Astrocyte (in vitro differentiated cells and primary cell): ENCODE results near the gene PRR36. TPM values are rescaled to one million over a fixed set of nuclear protein-coding genes. Genes with fewer than 3 reads are reported as not detected.
A peak's percentile ranks its signal among the peaks of the same experiment; 100 is the strongest.

Experiments
- DNase-seq: peaks from one replicate; pipeline ENCODE4 v3.0.0-alpha.2; 2010; ENCODE audit warnings: low read depth
- FAIRE-seq: peaks from 2 replicates; lab custom pipeline; 2011; peaks lifted over from hg19 to GRCh38; lab: Jason Lieb, UNC
- H2AFZ ChIP-seq: 2 replicates; pipeline ENCODE4 v1.6.0; 2012; ENCODE audit warnings: low read depth, low read length, inconsistent platforms
- H3K27ac ChIP-seq: 2 replicates; pipeline ENCODE4 v1.5.1; 2011; ENCODE audit warnings: low read depth, low read length, inconsistent platforms
- H3K27me3 ChIP-seq: 2 replicates; pipeline ENCODE4 v1.6.0; 2011; ENCODE audit warnings: low read length, inconsistent platforms; ENCODE audit not compliant: insufficient read depth
- H3K36me3 ChIP-seq: 2 replicates; pipeline ENCODE4 v1.5.1; 2011; ENCODE audit warnings: low read length, inconsistent platforms; ENCODE audit not compliant: insufficient read depth
- H3K4me1 ChIP-seq: 2 replicates; pipeline ENCODE4 v1.5.1; 2011; ENCODE audit warnings: low read length, inconsistent platforms; ENCODE audit not compliant: insufficient read depth
- H3K4me2 ChIP-seq: 2 replicates; pipeline ENCODE4 v1.6.0; 2012; ENCODE audit warnings: low read length, inconsistent platforms
- H3K4me3 ChIP-seq: 2 replicates; pipeline ENCODE4 v1.5.1; 2011; ENCODE audit warnings: low read depth, mild to moderate bottlenecking, low read length, inconsistent platforms; ENCODE audit not compliant: insufficient read depth
- H3K79me2 ChIP-seq: 2 replicates; pipeline ENCODE4 v1.6.0; 2012; ENCODE audit warnings: mild to moderate bottlenecking, low read length, inconsistent platforms; ENCODE audit not compliant: insufficient read depth
- H3K9ac ChIP-seq: 2 replicates; pipeline ENCODE4 v1.6.0; 2012; ENCODE audit warnings: mild to moderate bottlenecking, low read length, inconsistent platforms
- H3K9me3 ChIP-seq: 2 replicates; pipeline ENCODE4 v1.5.1; 2012; ENCODE audit warnings: low read depth, mild to moderate bottlenecking, low read length, inconsistent platforms; ENCODE audit not compliant: insufficient read depth
- H4K20me1 ChIP-seq: 2 replicates; pipeline ENCODE4 v1.6.0; 2012; ENCODE audit warnings: low read length, inconsistent platforms; ENCODE audit not compliant: insufficient read depth
- H3K27ac Mint-ChIP-seq: one replicate; pipeline ENCODE4 v1.8.0; 2021; ENCODE audit warnings: mild to moderate bottlenecking, mixed read lengths; ENCODE audit not compliant: unreplicated experiment
- H3K27me3 Mint-ChIP-seq: one replicate; pipeline ENCODE4 v1.8.0; 2021; ENCODE audit warnings: low read depth, mixed read lengths; ENCODE audit not compliant: unreplicated experiment
- H3K36me3 Mint-ChIP-seq: one replicate; pipeline ENCODE4 v1.8.0; 2021; ENCODE audit warnings: low read depth, mixed read lengths; ENCODE audit not compliant: unreplicated experiment
- H3K4me1 Mint-ChIP-seq: one replicate; pipeline ENCODE4 v1.8.0; 2021; ENCODE audit warnings: low read depth, mixed read lengths; ENCODE audit not compliant: unreplicated experiment
- H3K4me3 Mint-ChIP-seq: one replicate; pipeline ENCODE4 v1.8.0; 2021; ENCODE audit warnings: mild to moderate bottlenecking, moderate library complexity, mixed read lengths; ENCODE audit not compliant: unreplicated experiment
- H3K9me3 Mint-ChIP-seq: one replicate; pipeline ENCODE4 v1.8.0; 2021; ENCODE audit warnings: mild to moderate bottlenecking, mixed read lengths; ENCODE audit not compliant: unreplicated experiment
- CTCF ChIP-seq: IDR thresholded peaks from 2 replicates; pipeline ENCODE4 v1.5.1; 2011; ENCODE audit warnings: low read depth, mild to moderate bottlenecking, inconsistent platforms, low read length, moderate library complexity; ENCODE audit not compliant: insufficient read depth
- EZH2 ChIP-seq: IDR thresholded peaks from 2 replicates; pipeline ENCODE4 v1.6.1; 2012; ENCODE audit warnings: mild to moderate bottlenecking, low read length, inconsistent platforms; ENCODE audit not compliant: insufficient read depth
- total RNA-seq: library from RNA; stranded (reverse); gene quantifications from 2 replicates; pipeline ENCODE4 v1.2.1, GENCODE V29; 2021

Gene PRR36
- total RNA-seq, 1 donor from 2014 or later: 1.3 TPM

- H3K9me3 ChIP-seq: no peaks in the 10 kb centered on the region
These were observed 46.5 kb upstream of the PRR36 start for GRCh38 chr19:7920519-7921301.

GRCh38 chr19:7919610-7920518 lies 45.7 kb upstream of the PRR36 start, which contains the start of gene SNAPC2:
TSS of gene SNAPC2 (plus strand) at chr19:7920338. CDS start at chr19:7920367, 29 bp downstream.
- peak within 1 kb of the TSS; percentile 83 for H3K27ac ChIP-seq
- H2AFZ ChIP-seq: peak within 1 kb of the TSS; percentile 81
- Mint-ChIP-seq H3K4me3 (peak within 1 kb of the TSS; percentile 84), H3K27ac (peak within 1 kb of the TSS; percentile 72), H3K4me1 (peaks cover 5% of the 10 kb centered on the region), H3K36me3 (no peaks in the 10 kb centered on the region), H3K27me3 (peaks cover 12% of the 10 kb centered on the region), H3K9me3 (no peaks in the 10 kb centered on the region)
- peaks cover 22% of the 10 kb centered on the region for H3K27me3 ChIP-seq
- H3K9ac ChIP-seq: peak within 1 kb of the TSS; percentile 85
- peaks cover 30% of the 10 kb centered on the region for H3K4me1 ChIP-seq
- no peak for TF ChIP-seq EZH2
- TF ChIP-seq CTCF: no peak
- peaks cover 3% of the 10 kb centered on the region for H3K36me3 ChIP-seq
- peaks cover 26% of the 10 kb centered on the region for H4K20me1 ChIP-seq
- DNase-seq (peak; percentile 83), FAIRE-seq (no peak)
- no peaks in the 10 kb centered on the region for H3K9me3 ChIP-seq
- H3K4me3 ChIP-seq: peak within 1 kb of the TSS; percentile 73
- peak within 1 kb of the TSS; percentile 99 for H3K4me2 ChIP-seq
- H3K79me2 ChIP-seq: peaks cover 6% of the 10 kb centered on the region

More at GRCh38 chr19:7920519-7921301, 46.5 kb upstream of the PRR36 start:
- Histone ChIP-seq H4K20me1 (peaks cover 19% of the 10 kb centered on the region), H3K4me1 (peaks cover 30% of the 10 kb centered on the region), H2AFZ (peak overlapping the region; percentile 81), H3K4me2 (peak overlapping the region; percentile 99), H3K27ac (peak overlapping the region; percentile 83), H3K9ac (peak overlapping the region; percentile 85), H3K36me3 (peaks cover 3% of the 10 kb centered on the region), H3K79me2 (peaks cover 6% of the 10 kb centered on the region), H3K27me3 (peaks cover 17% of the 10 kb centered on the region), H3K4me3 (peak overlapping the region; percentile 73)
- H3K4me1 Mint-ChIP-seq: peaks cover 5% of the 10 kb centered on the region
- H3K4me3 Mint-ChIP-seq: peak overlapping the region; percentile 82
- no peaks in the 10 kb centered on the region for H3K36me3 Mint-ChIP-seq
- no peak for FAIRE-seq
- TF ChIP-seq CTCF (no peak), EZH2 (no peak)
- no peaks in the 10 kb centered on the region for H3K9me3 Mint-ChIP-seq
- H3K27me3 Mint-ChIP-seq: peaks cover 4% of the 10 kb centered on the region
- DNase-seq: peak; percentile 82
- H3K27ac Mint-ChIP-seq: peak overlapping the region; percentile 26
